ENCODE data around the gene IQSEC1. TPM values are rescaled to one million over a fixed set of nuclear protein-coding genes. Genes with fewer than 3 reads are reported as not detected.

Gene IQSEC1
- polyA plus RNA-seq, 4 donors = 1.1 to 24.8 (median 7.8) TPM

DNA sequence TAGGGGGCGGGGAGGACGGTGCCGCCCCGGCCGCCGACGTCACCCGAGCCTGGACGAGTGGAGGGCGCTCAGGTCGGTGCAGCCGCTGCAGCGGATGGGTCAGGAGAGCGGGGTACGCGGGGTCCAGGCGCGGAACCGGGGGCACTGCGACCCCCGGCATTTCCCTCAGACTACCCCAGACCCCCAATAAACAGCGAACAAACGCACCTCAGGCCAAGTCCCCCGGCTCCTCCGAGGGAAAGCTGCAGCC, 78.9 kb downstream of the IQSEC1 start:
- DNase-seq (peak in 1 of 2 donors; percentile 68), FAIRE-seq (no peak)
- peak overlapping the region; percentile 69 to 86 (median 81) for H3K4me3 ChIP-seq (ENCODE audit: low read depth in 1 of 3, low read length in 3 of 3)
- peak overlapping the region; percentile 61 to 89 (median 65) for H3K27ac ChIP-seq (ENCODE audit: low read depth in 1 of 3, low read length in 2 of 3)
- WGBS, 3 donors = 1% methylated on average over 14 to 25 of the region's 25 CpGs
- H3K9me3 ChIP-seq (ENCODE audit: control insufficient read depth in 2 of 2, insufficient read depth in 1 of 2, low read depth in 1 of 2, low read length in 1 of 2) = no peaks in the 10 kb centered on the region
- peaks cover 2 to 5% (median 4%) of the 10 kb centered on the region in 3 donors for H3K4me1 ChIP-seq (ENCODE audit: control insufficient read depth in 3 of 3, insufficient read depth in 2 of 3, low read depth in 1 of 3, low read length in 2 of 3)
- H3K27me3 ChIP-seq (ENCODE audit: control insufficient read depth in 3 of 3, insufficient read depth in 3 of 3, low read length in 3 of 3) = peaks cover 0 to 8% (median 0%) of the 10 kb centered on the region in 3 donors
- no peaks in the 10 kb centered on the region for H3K36me3 ChIP-seq (ENCODE audit: control insufficient read depth in 3 of 3, insufficient read depth in 2 of 3, low read depth in 1 of 3, low read length in 3 of 3)

GRCh38 chr3:12993517-12994356, 79.5 kb downstream of the IQSEC1 start:
- H3K4me1 ChIP-seq (ENCODE audit: control insufficient read depth in 3 of 3, insufficient read depth in 2 of 3, low read depth in 1 of 3, low read length in 2 of 3) = peaks cover 0 to 5% (median 0%) of the 10 kb centered on the region in 3 donors
- H3K4me3 ChIP-seq (ENCODE audit: low read depth in 1 of 3, low read length in 3 of 3) = peak overlapping the region; percentile 69 to 86 (median 81)
- no peaks in the 10 kb centered on the region for H3K9me3 ChIP-seq (ENCODE audit: control insufficient read depth in 2 of 2, insufficient read depth in 1 of 2, low read depth in 1 of 2, low read length in 1 of 2)
- no peaks in the 10 kb centered on the region for H3K36me3 ChIP-seq (ENCODE audit: control insufficient read depth in 3 of 3, insufficient read depth in 2 of 3, low read depth in 1 of 3, low read length in 3 of 3)
- DNase-seq (peak in 1 of 2 donors; percentile 55), FAIRE-seq (no peak)
- peaks cover 0 to 8% (median 0%) of the 10 kb centered on the region in 3 donors for H3K27me3 ChIP-seq (ENCODE audit: control insufficient read depth in 3 of 3, insufficient read depth in 3 of 3, low read length in 3 of 3)
- WGBS, 3 donors = 1% methylated on average over 63 to 114 of the region's 114 CpGs
- H3K27ac ChIP-seq (ENCODE audit: low read depth in 1 of 3, low read length in 2 of 3) = peak overlapping the region in 1 of 3 donors; percentile 89

- H3K27ac ChIP-seq (ENCODE audit: low read depth in 1 of 3, low read length in 2 of 3) = no peak overlapping the region
- H3K4me1 ChIP-seq (ENCODE audit: control insufficient read depth in 3 of 3, insufficient read depth in 2 of 3, low read depth in 1 of 3, low read length in 2 of 3) = peaks cover 0 to 5% (median 0%) of the 10 kb centered on the region in 3 donors
- H3K36me3 ChIP-seq (ENCODE audit: control insufficient read depth in 3 of 3, insufficient read depth in 2 of 3, low read depth in 1 of 3, low read length in 3 of 3) = no peaks in the 10 kb centered on the region
- DNase-seq (peak in 1 of 2 donors; percentile 39), FAIRE-seq (no peak)
- H3K27me3 ChIP-seq (ENCODE audit: control insufficient read depth in 3 of 3, insufficient read depth in 3 of 3, low read length in 3 of 3) = peaks cover 0 to 8% (median 0%) of the 10 kb centered on the region in 3 donors
- no peaks in the 10 kb centered on the region for H3K9me3 ChIP-seq (ENCODE audit: control insufficient read depth in 2 of 2, insufficient read depth in 1 of 2, low read depth in 1 of 2, low read length in 1 of 2)
- H3K4me3 ChIP-seq (ENCODE audit: low read depth in 1 of 3, low read length in 3 of 3) = peak overlapping the region; percentile 35 to 81 (median 69)
- 9 to 23% (median 16%) methylated on average over 23 to 24 of the region's 24 CpGs for WGBS, 3 donors
Observed at GRCh38 chr3:12992629-12993516, 80.4 kb downstream of the IQSEC1 start.

DNA sequence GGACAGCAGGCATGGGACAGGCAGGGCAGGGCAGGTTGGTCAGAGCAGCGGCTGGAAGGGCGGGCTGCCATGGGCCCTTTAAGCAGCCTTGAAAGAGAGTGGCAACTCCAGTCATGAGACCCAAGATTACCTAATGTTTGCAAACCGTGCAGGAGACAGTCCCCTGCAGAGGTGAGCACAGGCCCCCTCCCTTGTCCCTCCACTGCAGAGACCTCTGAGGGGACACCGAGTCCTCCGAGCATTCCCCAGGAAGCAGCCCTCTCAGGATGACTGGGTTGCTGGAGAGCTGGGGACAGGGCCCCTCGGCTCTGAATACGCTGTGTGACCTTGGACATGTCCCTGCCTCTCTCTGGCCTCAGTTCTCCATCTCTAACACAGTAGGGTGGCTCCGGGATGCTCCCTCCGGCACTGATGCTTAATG, 81.4 kb downstream of the IQSEC1 start:
- DNase-seq (no peak), FAIRE-seq (no peak)
- 56 to 82% (median 63%) methylated on average over 9 of the region's 9 CpGs for WGBS, 3 donors
- no peaks in the 10 kb centered on the region for H3K9me3 ChIP-seq (ENCODE audit: control insufficient read depth in 2 of 2, insufficient read depth in 1 of 2, low read depth in 1 of 2, low read length in 1 of 2)
- peaks cover 0 to 9% (median 0%) of the 10 kb centered on the region in 3 donors for H3K4me1 ChIP-seq (ENCODE audit: control insufficient read depth in 3 of 3, insufficient read depth in 2 of 3, low read depth in 1 of 3, low read length in 2 of 3)
- H3K27me3 ChIP-seq (ENCODE audit: control insufficient read depth in 3 of 3, insufficient read depth in 3 of 3, low read length in 3 of 3) = peaks cover 0 to 8% (median 0%) of the 10 kb centered on the region in 3 donors
- no peak overlapping the region for H3K4me3 ChIP-seq (ENCODE audit: low read depth in 1 of 3, low read length in 3 of 3)
- H3K27ac ChIP-seq (ENCODE audit: low read depth in 1 of 3, low read length in 2 of 3) = no peak overlapping the region
- no peaks in the 10 kb centered on the region for H3K36me3 ChIP-seq (ENCODE audit: control insufficient read depth in 3 of 3, insufficient read depth in 2 of 3, low read depth in 1 of 3, low read length in 3 of 3)

- Histone ChIP-seq H3K27ac (ENCODE audit: low read depth in 1 of 3, low read length in 2 of 3) (no peak overlapping the region), H3K4me1 (ENCODE audit: control insufficient read depth in 3 of 3, insufficient read depth in 2 of 3, low read depth in 1 of 3, low read length in 2 of 3) (peaks cover 0 to 14% (median 0%) of the 10 kb centered on the region in 3 donors), H3K36me3 (ENCODE audit: control insufficient read depth in 3 of 3, insufficient read depth in 2 of 3, low read depth in 1 of 3, low read length in 3 of 3) (no peaks in the 10 kb centered on the region), H3K4me3 (ENCODE audit: low read depth in 1 of 3, low read length in 3 of 3) (no peak overlapping the region), H3K27me3 (ENCODE audit: control insufficient read depth in 3 of 3, insufficient read depth in 3 of 3, low read length in 3 of 3) (peaks cover 0 to 8% (median 0%) of the 10 kb centered on the region in 3 donors), H3K9me3 (ENCODE audit: control insufficient read depth in 2 of 2, insufficient read depth in 1 of 2, low read depth in 1 of 2, low read length in 1 of 2) (no peaks in the 10 kb centered on the region)
- DNase-seq (no peak), FAIRE-seq (no peak)
- whole genome bisulfite sequencing, 3 donors = 48 to 72% (median 59%) methylated on average over 2 of the region's 2 CpGs
Observed at GRCh38 chr3:12991481-12991837, 81.8 kb downstream of the IQSEC1 start.

DNA sequence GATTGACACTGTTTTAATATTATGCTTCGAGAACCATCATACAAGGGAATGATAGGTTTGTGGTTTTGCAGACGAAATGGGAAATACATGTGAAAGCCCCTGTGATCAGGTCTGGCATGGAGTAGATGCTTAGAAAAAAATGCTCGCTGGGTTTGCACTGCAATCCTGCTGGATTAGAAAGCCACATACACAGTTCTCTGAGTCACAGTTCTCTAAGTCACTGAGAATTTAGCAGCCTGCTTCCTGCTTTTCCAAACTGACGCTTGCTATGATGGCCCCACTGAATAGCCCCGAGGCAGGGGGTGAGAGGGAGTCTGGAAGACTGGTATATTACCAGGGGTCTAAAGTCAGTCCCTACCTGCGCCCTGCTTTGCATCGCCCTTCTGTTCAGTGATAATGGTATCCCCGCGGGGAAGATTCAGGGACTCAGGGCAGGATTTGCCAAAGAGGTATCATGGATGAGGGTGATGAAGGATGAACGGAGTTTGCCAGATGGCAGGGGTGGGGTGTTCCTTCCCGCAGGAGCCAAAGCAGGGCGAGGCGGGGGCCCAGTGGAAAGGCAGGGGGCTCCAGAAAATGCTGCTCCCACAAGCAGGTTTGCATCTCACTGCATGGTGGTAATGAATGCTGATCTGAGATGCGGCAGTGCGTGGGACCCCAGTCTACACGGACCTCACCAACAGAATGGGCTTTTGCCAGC, 82.3 kb downstream of the IQSEC1 start:
- Histone ChIP-seq H3K27me3 (ENCODE audit: control insufficient read depth in 3 of 3, insufficient read depth in 3 of 3, low read length in 3 of 3) (peaks cover 0 to 8% (median 0%) of the 10 kb centered on the region in 3 donors), H3K27ac (ENCODE audit: low read depth in 1 of 3, low read length in 2 of 3) (no peak overlapping the region)
- 50 to 77% (median 66%) methylated on average over 16 of the region's 16 CpGs for WGBS, 3 donors

DNA sequence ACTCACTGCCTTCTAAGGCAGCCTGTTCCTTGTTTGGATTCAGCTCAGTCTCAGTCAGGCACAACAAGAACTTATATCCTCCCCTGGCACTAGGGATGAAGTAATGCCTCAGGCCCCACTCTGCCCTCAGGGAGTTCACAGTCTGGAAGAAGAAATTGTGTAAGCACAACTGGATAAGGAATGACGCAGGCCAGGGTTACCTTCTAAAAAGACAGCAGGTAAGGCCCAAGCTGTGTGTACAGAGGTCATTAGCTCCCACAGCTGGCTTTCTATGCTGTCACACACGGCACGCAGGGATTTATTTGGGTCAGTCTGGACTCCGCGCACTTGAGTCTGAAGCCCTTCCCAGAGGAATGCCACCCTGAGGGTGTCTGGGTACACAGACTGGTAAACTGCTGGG, 82.9 kb downstream of the IQSEC1 start:
- Histone ChIP-seq H3K27me3 (ENCODE audit: control insufficient read depth in 3 of 3, insufficient read depth in 3 of 3, low read length in 3 of 3) (peaks cover 0 to 8% (median 0%) of the 10 kb centered on the region in 3 donors), H3K4me3 (ENCODE audit: low read depth in 1 of 3, low read length in 3 of 3) (no peak overlapping the region), H3K9me3 (ENCODE audit: control insufficient read depth in 2 of 2, insufficient read depth in 1 of 2, low read depth in 1 of 2, low read length in 1 of 2) (no peaks in the 10 kb centered on the region), H3K36me3 (ENCODE audit: control insufficient read depth in 3 of 3, insufficient read depth in 2 of 3, low read depth in 1 of 3, low read length in 3 of 3) (peaks cover 0 to 2% (median 0%) of the 10 kb centered on the region in 3 donors), H3K27ac (ENCODE audit: low read depth in 1 of 3, low read length in 2 of 3) (no peak overlapping the region), H3K4me1 (ENCODE audit: control insufficient read depth in 3 of 3, insufficient read depth in 2 of 3, low read depth in 1 of 3, low read length in 2 of 3) (peaks cover 0 to 19% (median 0%) of the 10 kb centered on the region in 3 donors)
- WGBS, 3 donors = 63 to 86% (median 80%) methylated on average over 5 of the region's 5 CpGs
- DNase-seq (no peak), FAIRE-seq (no peak)

More for the DNA sequence above, 82.3 kb downstream of the IQSEC1 start:
- DNase-seq (no peak), FAIRE-seq (no peak)
- H3K4me1 ChIP-seq (ENCODE audit: control insufficient read depth in 3 of 3, insufficient read depth in 2 of 3, low read depth in 1 of 3, low read length in 2 of 3) = peaks cover 0 to 19% (median 0%) of the 10 kb centered on the region in 3 donors
- no peaks in the 10 kb centered on the region for H3K9me3 ChIP-seq (ENCODE audit: control insufficient read depth in 2 of 2, insufficient read depth in 1 of 2, low read depth in 1 of 2, low read length in 1 of 2)
- peaks cover 0 to 1% (median 0%) of the 10 kb centered on the region in 3 donors for H3K36me3 ChIP-seq (ENCODE audit: control insufficient read depth in 3 of 3, insufficient read depth in 2 of 3, low read depth in 1 of 3, low read length in 3 of 3)
- no peak overlapping the region for H3K4me3 ChIP-seq (ENCODE audit: low read depth in 1 of 3, low read length in 3 of 3)

Measured in small intestine (tissue), 7 donors.